ENCODE measurements around the gene MSMB.

Gene MSMB

DNA sequence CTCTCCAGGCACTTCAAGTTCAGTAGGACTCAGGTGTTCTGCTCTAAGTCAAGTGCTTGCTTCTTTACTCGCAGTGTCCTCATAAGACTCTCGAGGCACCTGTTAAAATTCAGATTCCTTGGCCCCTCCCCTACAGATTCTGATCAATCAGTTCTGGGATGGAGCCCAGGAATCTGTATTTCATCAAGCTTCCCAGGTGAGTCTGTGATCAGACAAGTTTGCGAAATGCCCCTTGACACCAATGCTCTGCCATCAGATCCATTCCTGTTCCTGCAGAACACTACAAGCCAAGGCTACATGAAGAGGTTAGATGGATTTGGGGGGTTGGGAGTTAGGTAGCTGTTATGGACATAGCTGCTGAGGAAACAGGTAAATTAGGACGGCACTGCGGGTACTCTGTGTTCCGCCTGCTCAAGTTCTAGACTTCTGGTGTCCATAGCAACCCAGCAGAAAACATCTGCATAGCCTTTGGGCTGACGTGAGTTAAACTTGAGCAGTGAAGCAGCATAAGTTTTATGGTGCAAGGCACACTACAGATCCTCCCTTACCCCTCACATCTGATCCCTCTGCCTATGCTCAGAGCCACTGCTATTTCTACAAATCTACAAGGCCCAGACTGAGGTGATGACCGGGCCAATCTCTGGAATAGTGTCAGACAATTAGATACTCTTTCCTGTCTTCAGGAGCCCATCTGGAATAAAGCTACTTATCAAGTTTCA is 8.8 kb downstream of the MSMB start:
- H3K4me2 ChIP-seq (ENCODE audit: low read depth, low read length), result no peak overlapping the region
- no peaks in the 10 kb centered on the region for H3K79me2 ChIP-seq (ENCODE audit: low read length)

DNA sequence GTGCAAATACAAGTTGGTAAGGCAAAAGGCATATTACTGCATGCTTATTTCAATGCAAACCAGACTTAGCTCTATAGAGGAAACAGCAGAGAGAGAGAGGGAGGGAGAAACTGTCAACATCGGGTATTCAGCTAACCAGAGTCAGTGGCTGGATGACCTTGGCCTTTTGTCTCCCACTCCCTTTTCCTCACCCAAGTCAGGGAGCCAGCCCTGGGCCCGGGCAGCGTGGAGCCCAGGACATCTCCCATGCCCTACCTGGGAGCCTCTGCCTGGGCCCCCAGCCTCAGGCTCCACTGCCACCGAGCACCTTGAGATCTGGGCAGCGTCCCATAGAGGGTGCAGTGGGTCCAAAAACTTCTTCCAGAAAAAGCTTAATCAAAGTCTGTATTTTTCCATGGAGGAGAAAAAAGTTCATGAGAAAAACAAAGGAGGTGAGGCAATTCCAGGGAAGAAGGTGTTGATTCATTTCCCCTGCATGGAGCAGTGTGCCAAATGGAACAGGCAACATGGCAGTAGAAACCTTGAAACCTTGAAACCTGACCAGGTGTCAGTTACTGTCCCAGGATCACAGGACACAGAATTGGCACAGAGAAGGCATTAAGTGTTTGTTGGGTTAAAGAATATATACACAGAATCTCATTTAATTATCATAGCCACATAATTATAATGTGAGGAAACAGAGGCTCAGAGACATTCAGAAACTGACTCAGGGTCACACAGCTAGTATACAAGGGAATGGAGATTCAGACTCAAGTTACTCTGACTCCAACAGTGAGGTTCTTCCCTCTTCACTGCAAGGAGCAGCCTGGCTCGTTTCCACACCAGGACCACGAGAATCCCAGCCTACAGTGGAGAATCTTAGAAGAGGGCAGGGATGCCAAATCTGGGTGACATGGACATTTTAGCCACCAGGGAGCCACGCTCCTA is 9.9 kb downstream of the MSMB start:
- H3K4me1 ChIP-seq (ENCODE audit: low read length), result no peaks in the 10 kb centered on the region
- H2AFZ ChIP-seq (ENCODE audit: low read length), result no peak overlapping the region
- H3K9me2 ChIP-seq (replicated peaks; ENCODE audit: insufficient read depth, low read length), result no peaks in the 10 kb centered on the region
- H3K9me3 ChIP-seq (replicated peaks; ENCODE audit: insufficient read depth, low read length), result no peaks in the 10 kb centered on the region
- H3K4me3 ChIP-seq (ENCODE audit: low read length), result no peak overlapping the region
- no peaks in the 10 kb centered on the region for H3K36me3 ChIP-seq (replicated peaks; ENCODE audit: insufficient read depth, low read length)
- TF ChIP-seq, protein P1, sequence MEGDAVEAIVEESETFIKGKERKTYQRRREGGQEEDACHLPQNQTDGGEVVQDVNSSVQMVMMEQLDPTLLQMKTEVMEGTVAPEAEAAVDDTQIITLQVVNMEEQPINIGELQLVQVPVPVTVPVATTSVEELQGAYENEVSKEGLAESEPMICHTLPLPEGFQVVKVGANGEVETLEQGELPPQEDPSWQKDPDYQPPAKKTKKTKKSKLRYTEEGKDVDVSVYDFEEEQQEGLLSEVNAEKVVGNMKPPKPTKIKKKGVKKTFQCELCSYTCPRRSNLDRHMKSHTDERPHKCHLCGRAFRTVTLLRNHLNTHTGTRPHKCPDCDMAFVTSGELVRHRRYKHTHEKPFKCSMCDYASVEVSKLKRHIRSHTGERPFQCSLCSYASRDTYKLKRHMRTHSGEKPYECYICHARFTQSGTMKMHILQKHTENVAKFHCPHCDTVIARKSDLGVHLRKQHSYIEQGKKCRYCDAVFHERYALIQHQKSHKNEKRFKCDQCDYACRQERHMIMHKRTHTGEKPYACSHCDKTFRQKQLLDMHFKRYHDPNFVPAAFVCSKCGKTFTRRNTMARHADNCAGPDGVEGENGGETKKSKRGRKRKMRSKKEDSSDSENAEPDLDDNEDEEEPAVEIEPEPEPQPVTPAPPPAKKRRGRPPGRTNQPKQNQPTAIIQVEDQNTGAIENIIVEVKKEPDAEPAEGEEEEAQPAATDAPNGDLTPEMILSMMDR (IDR thresholded peaks at IDR 0.05; ENCODE audit: low read length), result no peak
- TF ChIP-seq EZH2 (optimal IDR thresholded peaks at IDR 0.05; ENCODE audit: low read depth, low read length) (no peak), EZH2phosphoT487 (IDR thresholded peaks at IDR 0.05; ENCODE audit: low read length) (no peak)
- DNase-seq, result no peak
- H3K27me3 ChIP-seq (replicated peaks; ENCODE audit: insufficient read depth, low read length), result no peaks in the 10 kb centered on the region
- H3K4me2 ChIP-seq (ENCODE audit: low read depth, low read length), result no peak overlapping the region
- H4K20me1 ChIP-seq (ENCODE audit: insufficient read depth, low read length), result no peaks in the 10 kb centered on the region
- H3K9ac ChIP-seq (ENCODE audit: low read length), result no peak overlapping the region
- no peaks in the 10 kb centered on the region for H3F3A ChIP-seq (ENCODE audit: insufficient read depth, low read length)
- no peaks in the 10 kb centered on the region for H3K79me2 ChIP-seq (ENCODE audit: low read length)
- H3K27ac ChIP-seq (ENCODE audit: low read length), result no peak overlapping the region

More for the DNA sequence above, 8.8 kb downstream of the MSMB start:
- Histone ChIP-seq H3K27me3 (replicated peaks; ENCODE audit: insufficient read depth, low read length) (no peaks in the 10 kb centered on the region), H3K4me1 (ENCODE audit: low read length) (no peaks in the 10 kb centered on the region), H3F3A (ENCODE audit: insufficient read depth, low read length) (no peaks in the 10 kb centered on the region), H3K9me2 (replicated peaks; ENCODE audit: insufficient read depth, low read length) (no peaks in the 10 kb centered on the region), H3K4me3 (ENCODE audit: low read length) (no peak overlapping the region), H4K20me1 (ENCODE audit: insufficient read depth, low read length) (no peaks in the 10 kb centered on the region), H3K36me3 (replicated peaks; ENCODE audit: insufficient read depth, low read length) (no peaks in the 10 kb centered on the region), H3K9me3 (replicated peaks; ENCODE audit: insufficient read depth, low read length) (no peaks in the 10 kb centered on the region), H3K27ac (ENCODE audit: low read length) (no peak overlapping the region), H3K9ac (ENCODE audit: low read length) (no peak overlapping the region), H2AFZ (ENCODE audit: low read length) (no peak overlapping the region)
- TF ChIP-seq, protein P1 (IDR thresholded peaks at IDR 0.05; ENCODE audit: low read length), result no peak
- TF ChIP-seq EZH2phosphoT487 (IDR thresholded peaks at IDR 0.05; ENCODE audit: low read length), result no peak
- no peak for DNase-seq

DNA sequence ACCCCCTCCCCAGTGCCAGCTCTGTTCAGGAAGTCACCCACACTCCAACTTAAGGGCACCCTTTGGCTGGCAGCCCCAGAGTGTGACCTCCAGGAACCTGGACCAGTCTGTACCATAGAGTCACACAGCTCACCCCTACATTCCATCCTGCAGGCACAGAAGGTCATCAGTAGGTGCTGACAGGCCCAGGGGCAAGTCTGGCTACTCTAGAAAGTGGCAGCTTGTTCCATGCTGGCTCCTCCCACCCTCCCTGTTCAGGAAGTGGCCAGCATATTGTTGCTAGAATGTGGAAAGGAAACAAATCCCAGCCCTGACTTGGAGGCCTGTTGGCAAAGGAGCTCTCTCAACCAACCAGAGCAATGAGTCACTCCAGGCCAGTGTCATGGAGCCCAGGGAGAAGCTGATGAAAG is 12.5 kb downstream of the MSMB start:
- no peak overlapping the region for H3K4me2 ChIP-seq (ENCODE audit: low read depth, low read length)
- TF ChIP-seq, protein P1 (IDR thresholded peaks at IDR 0.05; ENCODE audit: low read length), result no peak
- TF ChIP-seq EZH2phosphoT487 (IDR thresholded peaks at IDR 0.05; ENCODE audit: low read length) (no peak), EZH2 (optimal IDR thresholded peaks at IDR 0.05; ENCODE audit: low read depth, low read length) (no peak)
- H3K79me2 ChIP-seq (ENCODE audit: low read length), result peaks cover 18% of the 10 kb centered on the region
- H3K4me1 ChIP-seq (ENCODE audit: low read length), result peaks cover 5% of the 10 kb centered on the region
- no peaks in the 10 kb centered on the region for H3K27me3 ChIP-seq (replicated peaks; ENCODE audit: insufficient read depth, low read length)
- no peak overlapping the region for H3K9ac ChIP-seq (ENCODE audit: low read length)
- H3K9me2 ChIP-seq (replicated peaks; ENCODE audit: insufficient read depth, low read length), result no peaks in the 10 kb centered on the region
- H3K4me3 ChIP-seq (ENCODE audit: low read length), result no peak overlapping the region
- H3F3A ChIP-seq (ENCODE audit: insufficient read depth, low read length), result no peaks in the 10 kb centered on the region
- H3K27ac ChIP-seq (ENCODE audit: low read length), result no peak overlapping the region
- no peaks in the 10 kb centered on the region for H3K9me3 ChIP-seq (replicated peaks; ENCODE audit: insufficient read depth, low read length)
- no peaks in the 10 kb centered on the region for H3K36me3 ChIP-seq (replicated peaks; ENCODE audit: insufficient read depth, low read length)
- H4K20me1 ChIP-seq (ENCODE audit: insufficient read depth, low read length), result peaks cover 9% of the 10 kb centered on the region; the same call in 1 of the 2 replicates
- peak overlapping the region; percentile 20 for H2AFZ ChIP-seq (ENCODE audit: low read length)
- DNase-seq, result no peak
